DMS79 (cell line): ENCODE data around the gene CNTNAP2.
A peak's percentile ranks its signal among the peaks of the same experiment; 100 is the strongest.
"Not testable (repeated sequence)": the region's sequence is repeated elsewhere in the genome, so short reads cannot be mapped to it uniquely, and the experiment has no call there.

Experiments used
- DNase-seq: peaks from one replicate; lab custom pipeline; 2025; lab: John Stamatoyannopoulos, UW

The CNTNAP2 gene

DNA sequence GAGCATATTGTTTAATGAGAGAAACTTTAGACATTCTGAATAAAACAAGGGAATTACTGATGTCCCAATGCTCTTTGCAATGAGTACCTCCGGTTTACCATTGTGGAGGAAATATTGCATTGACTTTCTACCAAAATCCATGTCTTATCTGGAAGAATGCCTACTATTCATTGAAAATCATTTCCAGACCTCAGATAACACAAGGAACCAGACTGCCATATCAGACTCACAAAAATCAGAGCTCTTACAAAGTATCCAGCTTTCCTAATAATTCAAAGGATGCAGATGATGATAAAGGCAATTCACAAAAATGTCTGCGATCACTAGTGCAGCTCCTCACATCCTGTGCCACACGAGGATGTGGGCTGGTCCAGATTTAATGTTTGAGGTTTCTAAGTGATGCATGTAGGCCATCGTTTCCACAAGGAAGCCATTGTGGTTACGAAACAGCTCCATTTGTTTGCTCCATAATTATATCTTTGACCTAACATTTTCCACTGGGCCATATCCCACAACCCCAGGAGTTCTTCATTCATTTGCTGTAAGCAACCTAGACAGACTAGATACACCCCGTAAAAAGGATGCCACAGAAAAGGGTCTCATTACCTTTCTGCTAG, 1642.8 kb downstream of the CNTNAP2 start:
- no peak for DNase-seq

DNA sequence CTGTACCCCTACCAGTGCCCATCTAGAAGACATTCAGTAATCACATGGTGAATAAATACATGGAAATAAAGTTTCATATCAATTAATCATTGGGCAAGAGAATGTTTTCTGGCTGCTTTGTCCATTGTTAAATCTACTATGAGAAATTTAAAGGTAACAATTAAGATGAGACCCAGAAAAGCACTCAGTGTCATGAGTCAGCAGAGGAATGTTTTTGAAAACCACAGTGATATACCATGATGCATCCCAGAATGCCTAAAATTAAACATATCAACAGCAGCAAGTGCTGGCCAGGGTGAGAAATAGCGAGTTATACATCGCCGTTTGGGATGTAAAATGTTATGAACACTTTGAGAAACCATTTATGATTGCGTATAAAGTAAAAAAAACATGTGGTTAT, 1648.7 kb downstream of the CNTNAP2 start:
- no peak for DNase-seq

DNA sequence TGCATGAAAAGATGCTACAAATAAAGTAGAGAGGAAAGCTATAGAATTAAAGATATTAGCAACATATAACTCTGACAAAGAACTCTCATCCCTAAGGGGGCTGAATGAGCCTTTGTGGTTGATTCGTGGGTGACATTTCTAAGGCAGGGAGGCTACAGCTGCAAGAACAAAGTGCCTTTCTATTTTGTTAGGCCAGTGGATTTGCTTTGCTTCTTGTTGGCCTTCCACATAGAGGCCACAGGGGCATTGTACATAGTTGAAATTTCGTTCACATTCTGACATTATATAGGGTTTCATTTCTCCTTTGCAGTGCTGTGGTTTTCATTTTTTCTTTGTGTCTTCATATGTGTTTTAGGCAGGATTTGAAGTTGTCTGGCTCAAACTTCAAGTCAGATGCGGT, 1654.7 kb downstream of the CNTNAP2 start:
- no peak for DNase-seq

GRCh38 chr7:147774461-147774860, 1657.9 kb downstream of the CNTNAP2 start:
- no peak for DNase-seq

GRCh38 chr7:147775516-147776284, 1659.1 kb downstream of the CNTNAP2 start:
- DNase-seq = no peak

GRCh38 chr7:147777309-147777708, 1660.7 kb downstream of the CNTNAP2 start:
- DNase-seq = no peak

- DNase-seq = no peak
These were observed 1663.3 kb downstream of the CNTNAP2 start for GRCh38 chr7:147779949-147780348.

DNA sequence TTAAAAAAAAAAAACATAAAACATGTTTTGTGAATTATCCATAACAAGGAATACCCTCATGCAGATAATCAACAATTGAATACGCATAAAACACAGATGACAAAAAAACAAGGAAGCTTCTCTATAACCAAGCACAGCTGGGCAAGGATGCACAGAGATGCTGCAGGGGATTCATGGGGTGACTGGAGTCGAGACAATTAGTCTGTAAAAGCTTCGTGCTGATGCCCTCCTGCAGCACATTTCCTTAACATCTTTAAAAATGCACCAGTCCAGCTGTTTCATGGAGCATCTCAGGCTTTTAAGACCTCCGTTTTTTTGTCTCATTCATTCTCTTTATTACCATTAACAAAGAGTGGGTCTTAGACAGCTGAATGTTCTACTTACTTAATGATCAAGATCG, 1680.0 kb downstream of the CNTNAP2 start:
- no peak for DNase-seq

DNA sequence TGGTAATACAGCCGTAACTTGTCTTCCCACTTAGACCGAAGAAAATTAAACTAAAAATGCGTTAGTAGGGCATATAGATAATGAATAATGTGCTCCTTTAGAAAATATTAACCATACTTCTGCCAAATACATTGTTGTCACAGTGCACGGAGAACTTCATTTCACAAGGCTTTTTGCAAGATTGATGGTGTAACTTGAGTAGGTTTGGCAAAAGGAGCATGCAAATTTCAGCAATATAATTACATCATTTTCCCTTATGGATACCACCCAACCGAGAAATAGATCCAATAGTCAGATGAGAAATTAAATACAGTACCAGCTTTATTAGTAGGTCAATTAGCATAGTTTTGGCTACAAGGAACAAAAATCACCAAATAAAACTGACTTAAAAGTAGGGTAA, 1681.4 kb downstream of the CNTNAP2 start:
- no peak for DNase-seq

- not testable (repeated sequence) for DNase-seq
These were observed 1685.2 kb downstream of the CNTNAP2 start for GRCh38 chr7:147801762-147802161.

DNA sequence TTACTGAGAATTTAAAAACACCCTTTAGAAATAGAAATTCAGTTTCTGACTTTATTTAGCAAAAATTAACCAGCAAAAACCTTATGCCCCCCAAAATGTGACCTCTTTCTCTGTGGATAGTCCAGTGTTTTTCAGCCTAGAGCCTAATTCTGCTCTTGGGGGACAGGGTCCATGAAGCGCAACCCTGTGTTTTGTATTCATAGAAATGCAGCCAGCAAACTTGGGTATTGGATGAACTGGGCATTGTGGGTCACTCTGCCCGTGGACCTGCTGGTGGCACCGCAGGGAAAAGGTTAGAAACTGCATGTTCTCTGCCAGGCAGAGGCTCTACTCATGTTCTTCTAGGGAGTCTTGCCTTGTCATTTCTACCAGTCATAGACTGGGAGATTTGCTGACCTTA, 1686.5 kb downstream of the CNTNAP2 start:
- no peak for DNase-seq

DNA sequence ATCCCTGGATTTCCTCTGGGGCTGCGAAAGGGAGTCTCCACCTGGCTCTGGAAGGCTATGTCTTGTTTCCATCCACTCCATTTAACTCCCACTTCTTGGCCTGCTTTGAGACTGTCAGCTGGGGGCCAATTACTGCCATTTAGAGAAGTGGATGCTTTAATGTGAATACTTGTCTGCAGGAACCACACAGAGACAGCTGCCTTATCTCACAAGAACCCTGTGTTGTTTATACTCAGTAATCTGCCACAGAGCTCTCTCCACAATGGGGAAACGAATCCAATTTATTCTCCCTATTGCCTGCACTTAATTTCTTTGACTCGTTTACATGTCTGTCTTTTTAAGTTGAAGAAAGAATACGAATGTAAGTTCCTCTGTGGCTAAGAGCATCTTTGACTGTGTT, 1687.0 kb downstream of the CNTNAP2 start:
- DNase-seq = peak; percentile 62

- no peak for DNase-seq
These were observed 1687.4 kb downstream of the CNTNAP2 start for GRCh38 chr7:147804032-147804431.

DNA sequence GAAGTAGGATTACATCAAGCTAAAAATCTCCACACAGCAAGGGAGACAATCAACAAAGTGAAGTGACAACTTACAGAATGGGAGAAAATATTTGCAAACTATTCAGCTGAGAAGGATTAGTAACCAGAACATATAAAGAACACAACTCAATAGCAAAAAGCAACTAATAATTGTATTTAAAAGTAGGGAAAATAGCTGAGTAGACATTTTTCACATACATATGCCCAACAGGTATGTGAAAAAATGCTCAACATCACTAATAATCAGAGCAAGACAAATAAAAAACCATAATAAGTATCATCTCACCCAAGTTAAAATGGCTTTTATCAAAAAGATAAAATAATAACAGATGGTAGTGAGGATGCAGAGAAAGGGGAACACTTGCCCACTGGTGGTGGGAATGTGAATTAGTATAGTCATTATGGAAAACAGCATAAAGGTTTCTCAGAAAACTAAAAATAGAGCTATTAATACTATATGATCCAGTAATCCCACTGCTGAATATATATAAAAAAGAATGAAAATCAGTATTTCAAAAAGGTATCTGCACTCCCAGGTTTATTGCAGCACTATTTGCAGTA, 1689.5 kb downstream of the CNTNAP2 start:
- DNase-seq = no peak

GRCh38 chr7:147809786-147810185, 1693.2 kb downstream of the CNTNAP2 start:
- DNase-seq = no peak

- no peak for DNase-seq
These were observed 1693.7 kb downstream of the CNTNAP2 start for GRCh38 chr7:147810269-147810668.

GRCh38 chr7:147811923-147812322, 1695.3 kb downstream of the CNTNAP2 start:
- no peak for DNase-seq

GRCh38 chr7:147813316-147813715, 1696.7 kb downstream of the CNTNAP2 start:
- no peak for DNase-seq

DNA sequence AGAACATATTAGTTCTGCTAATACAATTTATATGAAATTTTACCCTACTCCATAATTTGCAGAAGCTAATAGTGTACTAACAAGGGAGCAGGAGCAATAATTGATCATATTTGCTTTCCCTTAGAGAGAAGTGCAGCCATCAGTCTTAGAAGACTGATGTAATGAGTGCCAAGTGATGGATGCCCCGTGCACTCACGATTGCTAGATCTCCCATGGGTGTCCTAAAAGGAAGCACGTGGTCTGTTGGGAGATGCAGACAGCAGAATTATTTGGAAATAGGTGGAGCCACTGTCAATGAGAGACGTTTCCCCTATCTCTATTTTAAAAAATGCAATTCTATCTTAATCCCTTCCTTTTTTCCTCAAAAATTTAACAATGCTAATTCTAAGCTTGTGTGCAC, 1701.7 kb downstream of the CNTNAP2 start:
- DNase-seq = no peak

- DNase-seq = no peak
These were observed 1708.1 kb downstream of the CNTNAP2 start for GRCh38 chr7:147824671-147825070.

DNA sequence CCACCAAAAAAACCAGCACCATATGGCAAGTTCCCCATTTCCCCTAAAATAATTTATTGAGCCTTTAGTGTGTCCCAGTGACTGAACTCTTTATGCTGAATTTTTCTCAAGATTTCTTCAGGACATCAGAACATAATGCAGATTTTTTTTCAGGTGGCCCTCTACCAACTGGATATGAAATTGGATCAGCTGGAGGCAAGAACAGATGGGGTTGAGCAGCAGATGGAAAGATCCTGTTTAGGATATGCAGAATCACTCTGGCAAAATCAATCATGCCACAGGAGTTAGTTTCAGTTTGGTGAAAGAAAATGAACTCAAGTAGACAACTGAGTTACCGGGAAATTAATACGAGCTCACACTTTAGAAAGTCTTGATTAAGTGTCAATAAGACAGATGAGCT, 1712.4 kb downstream of the CNTNAP2 start:
- DNase-seq = no peak

DNA sequence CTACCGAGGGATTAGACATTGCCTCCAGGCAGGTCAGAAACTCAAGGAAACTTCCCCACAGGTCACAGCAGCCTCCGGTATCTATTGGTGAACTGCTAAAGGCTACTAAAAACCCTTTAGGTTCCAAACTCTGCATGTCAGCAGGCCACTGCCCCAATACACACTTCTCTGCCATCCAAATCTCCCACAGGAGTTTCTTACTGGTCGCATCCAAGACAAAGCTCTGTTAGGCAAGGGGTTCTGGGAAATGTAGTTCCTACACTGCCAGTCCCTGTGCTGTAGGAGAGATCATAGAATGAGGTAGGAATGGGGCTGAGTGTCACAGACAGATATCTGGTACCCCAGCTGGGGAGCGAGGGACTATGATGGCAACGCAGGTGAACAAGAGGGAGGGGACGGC, 1717.0 kb downstream of the CNTNAP2 start:
- DNase-seq = no peak

- DNase-seq = no peak
These were observed 1717.4 kb downstream of the CNTNAP2 start for GRCh38 chr7:147833970-147834369.
